GM12875 (cell line): ENCODE results near the gene CCND1.

Experiments
- H3K4me3 ChIP-seq: one replicate; pipeline ENCODE4 v1.5.1; 2011; ENCODE audit warnings: low read depth, low read length, control low read depth
- CTCF ChIP-seq: IDR thresholded peaks from 2 replicates; pipeline ENCODE4 v1.5.1; 2011; ENCODE audit warnings: low read depth, mild to moderate bottlenecking, control low read depth, inconsistent platforms, low read length, moderate library complexity, borderline replicate concordance; ENCODE audit not compliant: insufficient read depth

CCND1 gene

DNA sequence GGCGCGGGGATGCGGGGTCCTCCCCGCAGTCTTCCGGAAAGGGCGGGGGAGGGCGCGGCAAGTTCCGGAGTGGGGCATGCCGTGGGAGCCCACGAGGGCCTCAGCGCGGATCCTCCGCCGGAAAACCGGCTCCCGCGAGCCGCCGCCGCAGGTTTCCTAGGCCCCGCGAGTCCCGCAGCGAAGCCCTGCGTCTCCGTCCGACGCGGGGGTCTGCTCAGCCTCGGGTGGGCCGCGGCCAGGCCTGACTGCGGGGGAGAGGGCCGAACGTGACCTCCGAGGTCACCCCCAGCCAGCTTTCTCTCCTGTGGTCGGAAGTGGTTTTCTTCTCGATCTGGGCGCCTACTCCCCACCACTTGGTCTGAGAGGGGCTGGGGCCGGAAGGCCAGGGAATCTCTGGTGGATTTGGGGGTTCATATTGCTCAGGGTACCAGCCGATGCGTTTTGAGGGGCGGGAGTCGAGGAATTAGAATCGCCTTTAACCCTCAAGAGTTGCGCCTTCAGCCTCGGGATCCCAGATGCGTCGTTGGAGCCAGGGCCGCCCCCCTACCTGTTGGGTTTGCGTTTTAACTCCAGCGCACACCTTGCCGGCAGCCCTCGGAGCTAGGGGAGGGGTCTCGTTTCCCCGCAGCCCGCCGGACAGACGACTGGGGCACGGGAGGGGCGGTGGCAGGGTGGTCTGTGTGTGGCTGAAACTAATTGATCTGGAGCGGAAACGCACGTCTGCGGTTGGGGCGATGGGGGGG lies 3.6 kb upstream of the CCND1 start:
- no peak overlapping the region for H3K4me3 ChIP-seq
- TF ChIP-seq CTCF: no peak

- no peak for TF ChIP-seq CTCF
- H3K4me3 ChIP-seq: no peak overlapping the region
These were observed 2.8 kb upstream of the CCND1 start for GRCh38 chr11:69637941-69638871.

DNA sequence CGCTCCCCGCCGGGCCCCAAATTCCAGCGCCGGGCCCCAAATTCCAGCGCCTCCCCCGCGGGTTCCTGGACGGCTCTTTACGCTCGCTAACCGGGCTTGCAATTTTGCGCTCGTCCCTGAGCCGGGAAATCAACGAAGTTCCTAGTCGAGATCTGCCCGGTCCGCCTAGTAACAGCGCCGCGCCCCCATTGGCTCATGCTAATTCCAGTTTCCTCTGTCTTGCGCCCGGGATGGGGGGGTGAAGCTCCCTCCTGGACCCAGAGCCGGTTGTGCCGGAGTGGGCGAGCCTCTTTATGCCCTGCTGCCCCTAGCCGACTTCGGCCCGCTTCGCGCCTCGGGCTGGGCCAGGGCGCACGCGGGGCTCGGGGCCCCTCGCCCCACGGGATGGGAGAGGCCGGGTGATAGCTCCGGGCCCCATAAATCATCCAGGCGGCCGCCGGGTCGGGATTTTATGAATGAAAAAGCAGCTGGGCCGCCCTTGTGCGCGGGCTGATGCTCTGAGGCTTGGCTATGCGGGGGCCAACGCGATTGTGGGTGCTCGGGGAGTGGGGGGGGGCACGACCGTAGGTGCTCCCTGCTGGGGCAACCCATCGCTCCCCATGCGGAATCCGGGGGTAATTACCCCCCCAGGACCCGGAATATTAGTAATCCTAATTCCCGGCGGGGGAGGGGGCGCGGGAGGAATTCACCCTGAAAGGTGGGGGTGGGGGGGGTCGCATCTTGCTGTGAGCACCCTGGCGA lies 1.8 kb upstream of the CCND1 start:
- no peak for TF ChIP-seq CTCF
- H3K4me3 ChIP-seq: no peak overlapping the region

DNA sequence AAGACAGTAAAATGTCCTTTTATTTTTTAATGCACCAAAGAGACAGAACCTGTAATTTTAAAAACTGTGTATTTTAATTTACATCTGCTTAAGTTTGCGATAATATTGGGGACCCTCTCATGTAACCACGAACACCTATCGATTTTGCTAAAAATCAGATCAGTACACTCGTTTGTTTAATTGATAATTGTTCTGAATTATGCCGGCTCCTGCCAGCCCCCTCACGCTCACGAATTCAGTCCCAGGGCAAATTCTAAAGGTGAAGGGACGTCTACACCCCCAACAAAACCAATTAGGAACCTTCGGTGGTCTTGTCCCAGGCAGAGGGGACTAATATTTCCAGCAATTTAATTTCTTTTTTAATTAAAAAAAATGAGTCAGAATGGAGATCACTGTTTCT lies 1.1 kb upstream of the CCND1 start:
- no peak overlapping the region for H3K4me3 ChIP-seq
- TF ChIP-seq CTCF: no peak

- no peak overlapping the region for H3K4me3 ChIP-seq
- TF ChIP-seq CTCF: no peak
These were observed 529 bp upstream of the CCND1 start for GRCh38 chr11:69640260-69640994.

- no peak for TF ChIP-seq CTCF
- H3K4me3 ChIP-seq: peak overlapping the region; percentile 53
These were observed 959 bp downstream of the CCND1 start for GRCh38 chr11:69641681-69642548.
